NCI-H345 (cell line): ENCODE measurements around the gene MAP4K1.
"Not testable (repeated sequence)": the region's sequence is repeated elsewhere in the genome, so short reads cannot be mapped to it uniquely, and the experiment has no call there.

Source experiments
- DNase-seq: peaks from one replicate; lab custom pipeline; 2025; lab: John Stamatoyannopoulos, UW

Gene MAP4K1

DNA sequence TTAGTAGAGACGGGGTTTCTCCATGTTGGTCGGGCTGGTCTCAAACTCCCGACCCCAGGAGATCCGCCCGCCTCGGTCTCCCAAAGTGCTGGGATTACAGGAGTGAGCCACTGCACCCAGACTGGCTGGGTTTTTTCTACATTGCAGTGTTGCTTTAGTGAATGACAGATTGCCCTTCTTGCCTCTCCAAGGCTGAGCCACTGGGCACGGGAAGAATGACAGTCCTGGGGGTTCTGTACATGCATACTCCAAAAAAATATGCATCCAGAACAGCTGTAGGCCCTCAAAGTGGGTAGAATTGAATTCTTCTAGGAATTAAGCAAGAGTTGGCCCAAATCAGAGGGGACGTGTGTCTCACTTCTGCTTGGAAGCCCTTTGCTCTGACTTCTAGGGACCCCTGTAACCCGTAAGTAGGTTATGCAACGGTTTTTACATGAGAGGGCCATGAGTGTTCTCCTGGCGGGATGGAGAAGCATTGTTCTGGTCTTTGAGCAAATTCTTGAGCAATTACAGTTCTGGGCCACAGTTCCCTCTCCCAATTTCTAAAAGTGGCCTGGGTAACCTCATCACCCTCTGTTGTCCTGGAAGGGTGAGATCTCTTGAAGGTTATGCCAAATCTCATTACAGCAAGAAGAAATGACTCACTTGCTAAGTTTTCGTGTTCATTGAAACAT lies 33.3 kb upstream of the MAP4K1 start:
- no peak for DNase-seq

DNA sequence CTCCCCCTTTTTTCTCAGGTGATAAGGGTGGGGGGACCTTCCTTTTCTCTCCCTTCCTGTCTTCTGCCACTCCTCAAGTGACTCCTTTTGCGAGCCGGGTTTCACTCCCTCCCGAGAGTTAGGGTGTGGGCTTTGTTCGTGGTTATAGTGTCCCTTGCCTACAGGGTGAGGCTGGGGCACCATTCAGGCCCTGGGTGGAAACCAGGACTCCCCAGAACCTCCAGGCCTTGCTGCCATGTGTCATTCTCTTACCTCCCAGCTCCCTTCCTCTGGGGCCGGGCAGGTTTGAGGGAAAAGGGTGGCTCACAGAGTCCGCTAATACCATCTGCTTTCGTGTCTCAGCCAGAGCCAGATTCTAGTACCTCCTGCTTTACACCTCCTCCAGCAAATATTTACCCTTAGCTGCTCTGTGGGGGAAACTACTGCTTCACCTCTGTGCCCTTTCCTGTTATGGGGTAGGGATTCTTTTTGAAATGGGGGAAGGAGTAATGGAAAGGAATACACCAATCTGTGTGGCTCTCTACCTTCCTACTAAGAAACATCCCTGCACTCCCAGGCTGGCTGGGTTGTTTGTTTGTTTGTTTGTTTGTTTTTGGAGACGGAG lies 32.5 kb upstream of the MAP4K1 start:
- no peak for DNase-seq

DNA sequence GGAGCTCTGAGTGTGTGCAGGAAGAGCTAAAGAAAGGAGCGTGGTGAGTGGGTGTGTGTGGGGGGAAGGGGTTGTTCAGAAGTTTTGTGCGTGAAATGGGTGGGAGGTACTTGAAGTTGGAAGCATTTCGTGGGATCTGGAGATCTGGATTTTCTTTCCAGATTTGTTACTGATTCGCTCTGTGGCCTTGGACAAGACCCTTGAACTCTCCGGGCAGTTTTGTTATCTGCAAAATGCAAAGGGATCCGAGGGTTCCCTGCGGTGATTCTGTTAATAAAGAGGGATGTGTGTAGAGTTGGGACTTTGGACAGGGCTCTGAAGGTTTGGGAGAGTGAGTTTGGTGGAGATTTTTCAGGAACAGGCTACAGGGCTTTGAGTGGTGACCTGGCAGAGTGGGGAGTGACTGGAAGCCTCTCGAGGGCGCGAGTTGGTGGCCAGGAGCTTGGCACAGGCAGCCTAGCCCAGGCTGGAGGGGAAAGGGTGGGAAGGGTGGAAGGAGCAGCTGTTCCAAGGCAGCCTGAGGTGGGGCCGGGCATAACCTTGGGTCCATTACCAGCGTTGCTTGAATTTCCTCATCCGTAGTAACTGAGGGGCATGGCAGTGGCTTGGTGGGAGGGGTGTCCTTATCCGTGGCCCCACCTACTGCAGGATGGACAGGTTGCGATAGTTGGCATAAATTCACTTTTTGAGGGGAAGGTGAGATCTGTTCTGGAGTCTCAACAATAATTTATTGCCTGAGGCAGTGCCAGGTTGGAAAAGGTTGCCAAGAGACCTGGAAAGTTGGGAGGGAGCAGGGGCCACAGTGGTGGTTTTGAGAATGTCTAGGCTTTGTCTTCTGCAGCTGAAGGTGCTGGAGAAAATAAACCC lies 31.8 kb upstream of the MAP4K1 start:
- peak; percentile 38 for DNase-seq

DNA sequence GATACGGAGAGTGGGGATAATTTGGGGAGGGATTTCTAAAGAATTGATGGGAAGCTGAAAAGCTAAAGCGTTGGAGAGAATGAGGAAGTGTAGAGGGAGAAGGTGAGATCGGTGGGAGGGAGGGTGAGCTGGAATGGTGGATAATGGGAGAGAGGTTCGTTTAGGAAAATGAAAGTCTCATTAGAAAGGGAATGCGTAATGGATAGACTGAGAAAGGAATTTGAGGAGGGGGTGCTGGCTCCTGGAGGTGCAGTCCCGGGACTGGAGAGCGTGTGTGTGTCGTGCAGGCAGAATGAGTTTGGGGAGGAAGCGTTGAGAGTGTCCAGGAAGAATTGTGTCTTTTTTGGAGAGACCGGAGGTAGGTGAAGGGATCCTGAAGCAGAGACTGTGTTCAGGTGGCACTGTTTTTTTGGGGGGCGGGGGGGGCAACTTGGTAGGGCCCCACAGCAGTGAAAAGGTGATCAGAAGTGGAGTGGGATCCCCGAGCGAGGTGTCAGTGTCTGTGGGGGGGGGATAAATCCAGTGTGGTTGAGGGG lies 31.1 kb upstream of the MAP4K1 start:
- no peak for DNase-seq

DNA sequence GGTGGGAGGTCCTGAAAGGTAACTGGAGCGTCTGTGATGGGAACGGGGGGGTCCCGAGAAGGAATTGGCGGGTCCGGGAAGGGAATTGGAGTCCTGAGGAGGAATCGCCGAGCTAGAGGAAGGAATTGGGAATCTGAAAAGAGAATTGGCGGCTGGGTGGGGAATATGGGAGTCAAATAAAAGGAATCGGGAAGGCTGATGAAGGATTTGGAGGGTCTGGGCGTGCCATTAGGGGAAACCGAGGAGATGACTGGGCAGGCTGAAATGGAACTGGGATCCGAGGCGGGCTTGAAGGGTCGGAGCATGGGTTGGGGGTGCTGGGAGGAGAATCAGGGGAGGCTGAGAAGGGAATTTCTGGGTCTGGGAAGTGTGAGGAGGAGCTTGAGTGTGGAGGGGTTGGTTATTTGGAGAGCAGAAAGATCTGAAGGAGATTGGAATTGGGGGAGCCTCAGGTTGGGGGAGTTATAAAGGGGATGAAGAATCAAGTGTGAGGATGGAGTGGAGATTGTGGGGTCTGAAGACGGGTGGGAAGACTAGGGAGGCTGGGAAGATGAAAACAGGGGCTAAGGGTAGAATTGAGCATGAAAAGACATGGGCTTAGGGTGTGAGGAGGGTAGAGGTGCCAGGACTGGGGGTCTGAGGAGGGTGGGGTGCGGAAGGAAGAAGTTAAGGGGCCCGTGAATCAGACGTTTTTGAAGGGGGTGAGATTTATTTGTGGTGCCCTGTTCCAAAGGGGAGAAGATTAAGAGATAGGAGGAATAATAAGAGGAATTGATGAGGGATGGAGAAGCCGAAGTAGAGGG lies 30.4 kb upstream of the MAP4K1 start:
- peak; percentile 35 for DNase-seq

DNA sequence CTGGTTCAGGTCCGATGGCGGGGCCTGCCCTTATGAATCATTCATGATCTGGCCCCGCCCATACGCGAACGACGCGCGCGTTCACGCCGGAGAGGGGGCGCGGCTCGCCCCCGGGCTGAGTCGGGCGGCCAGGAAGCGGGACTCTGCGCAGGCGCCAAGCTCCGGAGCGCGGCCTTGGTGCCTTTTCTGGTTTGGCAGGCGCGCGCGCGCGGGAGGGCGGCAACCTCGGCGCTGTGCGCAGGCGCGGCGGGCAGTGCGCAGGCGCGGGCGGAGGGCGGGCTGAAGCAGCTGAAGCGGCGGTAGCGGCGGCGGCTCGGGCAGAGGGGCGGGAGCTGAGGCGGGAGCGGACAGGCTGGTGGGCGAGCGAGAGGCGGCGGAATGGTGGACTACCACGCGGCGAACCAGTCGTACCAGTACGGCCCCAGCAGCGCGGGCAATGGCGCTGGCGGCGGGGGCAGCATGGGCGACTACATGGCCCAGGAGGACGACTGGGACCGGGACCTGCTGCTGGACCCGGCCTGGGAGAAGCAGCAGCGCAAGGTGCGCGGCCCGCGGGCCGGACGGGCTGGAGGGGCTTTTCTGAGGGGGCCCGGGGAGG lies 29.7 kb upstream of the MAP4K1 start, which contains the start of gene ACTN4:
Gene ACTN4 (plus strand): TSS at position 282 of the 598 bp plus-strand sequence. CDS start 97 bp downstream, at position 379.
- DNase-seq = peak; percentile 100

DNA sequence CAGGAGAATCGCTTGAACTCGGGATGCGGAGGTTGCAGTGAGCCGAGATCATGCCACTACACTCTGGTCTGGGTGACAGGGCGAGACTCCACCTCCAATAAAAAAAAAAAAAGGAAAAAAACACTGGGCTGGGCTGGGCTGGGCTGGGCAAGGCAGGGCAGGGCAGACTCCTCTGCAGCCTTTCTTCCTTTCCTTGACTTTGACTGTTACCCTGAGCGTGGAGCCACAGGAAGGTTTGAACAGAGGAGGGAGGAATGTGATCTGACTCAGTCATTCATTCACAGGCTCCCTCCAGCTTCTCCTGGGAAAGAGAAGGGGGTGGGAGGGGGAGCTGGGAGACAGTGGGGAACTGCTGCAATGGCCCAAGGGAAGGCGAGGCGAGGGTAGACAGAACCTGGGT lies 27.0 kb upstream of the MAP4K1 start:
- DNase-seq = no peak

DNA sequence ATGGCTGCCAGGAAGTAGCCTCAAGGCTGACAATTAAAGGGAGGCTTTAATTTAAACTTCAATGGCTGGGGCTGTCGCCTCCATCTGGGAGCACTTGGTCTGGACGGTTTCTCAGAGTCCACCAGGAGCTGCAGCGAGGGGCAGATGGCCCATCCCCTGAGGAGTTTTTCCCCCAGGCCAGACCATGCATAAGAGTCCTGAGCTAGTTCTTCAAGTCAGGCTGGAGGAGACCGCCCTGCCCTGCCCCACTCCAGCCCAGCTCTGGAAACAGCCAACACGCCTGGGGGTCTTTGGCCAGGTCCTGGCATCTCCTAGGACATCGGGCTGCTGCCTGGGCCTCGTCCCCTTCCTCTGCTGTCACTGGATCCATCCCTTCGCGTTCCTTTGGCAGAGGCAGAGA lies 24.4 kb upstream of the MAP4K1 start:
- DNase-seq = no peak

DNA sequence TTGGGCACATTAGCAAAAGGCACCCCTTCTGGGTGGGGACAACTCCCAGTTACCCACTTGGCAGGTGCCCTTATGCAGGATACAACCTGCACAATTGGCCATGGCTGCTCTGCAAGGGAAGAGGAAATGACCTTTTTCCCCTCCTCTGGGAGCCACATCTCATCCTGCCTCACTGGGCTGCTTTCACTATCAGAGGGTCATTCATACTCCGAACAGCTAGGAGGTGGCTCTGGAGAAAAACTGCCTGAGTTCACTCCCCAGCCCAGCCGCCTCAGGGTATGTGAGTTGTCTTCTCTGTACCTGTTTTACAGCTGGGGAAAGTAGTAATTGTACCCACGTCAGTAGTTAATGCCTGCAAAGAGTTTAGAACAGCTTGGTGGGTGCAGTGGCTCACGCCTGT lies 22.6 kb upstream of the MAP4K1 start:
- DNase-seq = no peak

DNA sequence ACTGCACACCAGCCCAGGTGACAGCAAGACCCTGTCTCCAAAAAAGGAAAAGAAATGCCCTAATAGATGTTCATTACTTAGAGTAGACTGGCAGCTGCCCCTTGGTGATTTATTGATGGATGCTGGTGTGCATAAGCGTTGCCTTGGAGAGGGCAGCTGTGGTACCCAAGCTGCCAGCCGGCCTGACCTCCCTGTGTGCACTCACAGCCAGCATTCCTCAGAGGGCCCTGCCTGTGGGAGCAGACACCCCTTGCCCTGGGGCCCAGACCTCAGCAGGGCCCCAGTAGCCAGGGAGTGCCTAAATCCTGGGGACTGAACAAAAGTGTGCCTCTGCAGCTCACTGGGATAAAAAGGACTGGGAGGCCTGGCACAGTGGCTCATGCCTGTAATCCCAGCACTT lies 21.9 kb upstream of the MAP4K1 start:
- DNase-seq = no peak

DNA sequence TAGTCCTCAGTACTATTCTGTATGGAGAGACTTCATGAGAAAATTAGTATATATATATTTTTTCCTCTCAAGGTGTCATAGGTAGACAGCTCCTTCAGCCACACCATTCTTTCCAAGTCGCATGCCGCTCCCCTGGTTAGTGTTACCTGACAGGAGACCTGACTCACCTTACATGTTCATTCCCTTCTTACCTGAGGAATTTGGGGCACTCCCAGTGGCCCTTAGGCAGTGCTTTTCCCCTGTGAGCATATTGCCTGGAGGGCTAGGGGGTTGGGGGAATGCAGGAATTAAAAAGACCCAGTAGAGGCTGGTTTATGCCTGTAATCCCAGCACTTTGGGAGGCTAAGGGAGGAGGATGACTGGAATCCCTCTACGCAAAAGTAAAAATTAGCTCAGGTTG lies 20.7 kb upstream of the MAP4K1 start:
- no peak for DNase-seq

DNA sequence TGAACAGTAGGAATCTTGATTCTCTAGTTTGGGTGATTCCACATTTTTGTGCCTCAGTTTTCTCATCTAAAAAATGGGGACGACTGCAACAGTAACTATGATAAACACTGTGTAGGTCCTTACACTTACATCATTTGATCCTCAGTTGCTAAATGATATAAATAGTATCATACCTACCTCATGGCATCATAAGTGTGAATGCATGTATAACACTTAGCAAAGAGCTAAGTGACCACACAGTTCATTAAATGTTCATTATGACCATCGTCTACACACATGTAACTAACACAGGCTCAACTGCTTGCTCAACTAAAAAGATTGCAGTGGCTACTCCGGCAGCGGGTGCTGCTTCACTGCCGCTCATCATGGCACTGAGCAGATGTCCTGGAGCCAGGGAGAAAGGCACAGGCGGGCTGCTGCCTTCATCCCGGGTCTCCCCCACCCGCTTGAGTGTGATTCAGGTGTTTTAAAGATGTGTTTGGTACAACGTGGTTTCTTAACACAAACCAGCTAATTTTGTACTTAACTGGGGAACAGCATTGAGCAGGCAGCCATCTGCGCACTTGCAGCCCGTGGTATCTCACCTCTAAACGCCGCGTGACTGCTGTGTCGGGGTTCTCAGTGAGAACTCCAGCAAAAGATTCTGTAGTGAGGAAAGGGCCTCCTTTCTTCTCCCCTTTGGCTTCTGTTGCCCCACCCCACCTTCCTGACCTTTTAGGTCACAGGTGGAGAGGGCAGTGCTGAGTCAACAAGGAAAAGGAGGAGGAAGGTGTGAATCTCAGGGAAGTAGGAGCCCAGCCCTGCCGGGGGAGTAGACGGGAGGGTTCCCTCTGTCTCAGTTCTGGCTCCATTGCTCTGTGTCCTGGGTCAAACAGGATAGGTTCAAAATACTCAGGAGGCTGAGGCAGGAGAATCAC lies 18.0 kb upstream of the MAP4K1 start:
- DNase-seq = no peak

DNA sequence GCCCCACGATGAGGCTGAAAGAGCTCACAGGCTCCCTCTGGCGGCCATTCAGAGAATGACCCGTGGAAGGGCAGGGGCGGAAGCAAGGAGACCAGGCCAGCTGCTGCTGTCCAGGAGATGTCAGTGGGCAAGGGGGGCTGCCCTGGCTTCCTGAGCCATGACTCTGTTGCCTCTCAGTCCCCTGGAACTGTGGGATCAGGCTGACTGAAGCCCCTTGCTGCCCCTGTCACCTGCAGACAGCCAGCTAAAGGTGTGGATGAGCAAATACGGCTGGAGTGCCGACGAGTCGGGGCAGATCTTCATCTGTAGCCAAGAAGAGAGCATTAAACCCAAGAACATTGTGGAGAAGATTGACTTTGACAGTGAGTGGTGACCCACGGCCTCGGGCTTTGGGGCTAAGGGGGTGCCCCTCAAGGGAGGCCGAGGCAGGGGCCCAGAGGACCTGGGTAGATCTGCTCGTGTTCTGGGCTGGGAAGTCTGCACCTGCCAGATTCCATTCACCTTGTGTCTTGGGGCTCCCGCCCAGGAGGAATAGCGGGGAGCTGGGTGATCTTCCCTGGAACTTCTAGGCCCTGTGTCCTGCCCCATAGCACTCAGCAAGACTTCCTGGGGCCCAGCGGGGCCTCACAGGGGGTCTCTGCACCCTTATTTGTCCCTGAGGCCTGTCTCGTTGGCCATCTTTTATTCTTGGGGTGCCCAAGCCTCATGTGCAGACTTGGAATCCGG lies 17.2 kb upstream of the MAP4K1 start:
- DNase-seq = peak; percentile 81

DNA sequence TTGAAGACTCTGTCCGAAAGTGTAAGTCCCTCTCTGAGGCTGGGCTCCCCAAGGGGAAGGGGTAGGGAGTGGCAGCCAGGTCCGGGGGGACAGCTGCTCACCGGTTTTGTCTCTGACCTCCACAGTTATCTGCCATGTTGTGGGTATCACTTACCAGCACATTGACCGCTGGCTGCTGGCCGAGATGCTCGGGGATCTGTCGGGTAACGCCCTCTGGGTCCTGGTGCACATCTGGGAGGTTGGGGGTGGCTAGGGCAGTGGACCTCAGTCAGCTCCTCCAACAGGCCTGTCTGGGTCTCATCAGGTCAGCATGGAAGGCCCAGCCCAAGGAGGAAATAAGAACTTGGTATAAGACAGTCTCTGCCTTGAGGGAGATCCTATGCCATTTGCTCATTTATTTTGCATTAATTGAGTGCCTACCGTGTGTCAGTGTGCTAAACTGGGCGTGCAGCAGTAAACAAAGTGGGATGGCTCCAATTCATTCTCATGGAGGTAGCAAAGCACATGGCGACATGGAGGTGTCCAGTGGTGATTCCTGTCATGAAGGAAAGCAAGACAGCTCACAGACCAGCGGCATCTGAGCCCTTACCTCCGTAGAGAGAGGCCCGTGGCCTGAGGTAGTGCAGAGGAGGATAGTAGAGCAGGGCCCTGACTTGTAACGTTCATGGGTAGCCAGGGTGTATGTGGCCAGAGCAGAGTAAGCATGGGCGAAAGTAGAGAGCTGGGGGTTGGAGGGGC lies 14.9 kb upstream of the MAP4K1 start:
- no peak for DNase-seq

DNA sequence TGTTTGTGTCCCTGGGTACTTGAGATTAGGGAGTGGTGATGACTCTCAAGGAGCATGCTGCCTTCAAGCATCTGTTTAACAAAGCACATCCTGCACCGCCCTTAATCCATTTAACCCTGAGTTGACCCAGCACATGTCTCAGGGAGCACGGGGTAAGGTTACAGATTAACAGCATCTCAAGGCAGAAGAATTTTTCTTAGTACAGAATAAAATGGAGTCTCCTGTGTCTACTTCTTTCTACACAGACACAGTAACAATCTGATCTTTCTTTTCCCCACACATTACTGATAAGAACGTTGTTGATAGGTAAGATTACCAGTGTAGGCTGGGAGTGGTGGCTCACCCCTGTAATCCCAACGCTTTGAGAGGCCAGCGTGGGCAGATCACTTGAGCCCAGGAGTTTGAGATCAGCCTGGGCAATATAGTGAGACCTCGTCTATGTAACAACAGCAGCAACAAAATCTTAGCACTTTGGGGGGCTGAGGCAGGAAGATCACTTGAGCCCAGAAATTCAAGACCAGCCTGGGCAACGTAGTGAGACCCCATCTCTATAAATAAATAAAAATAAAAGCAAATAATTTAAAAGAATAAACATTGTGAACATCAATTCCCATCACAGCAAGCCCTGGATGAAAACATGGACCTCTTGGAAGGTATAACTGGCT lies 14.2 kb upstream of the MAP4K1 start:
- DNase-seq = not testable (repeated sequence)

DNA sequence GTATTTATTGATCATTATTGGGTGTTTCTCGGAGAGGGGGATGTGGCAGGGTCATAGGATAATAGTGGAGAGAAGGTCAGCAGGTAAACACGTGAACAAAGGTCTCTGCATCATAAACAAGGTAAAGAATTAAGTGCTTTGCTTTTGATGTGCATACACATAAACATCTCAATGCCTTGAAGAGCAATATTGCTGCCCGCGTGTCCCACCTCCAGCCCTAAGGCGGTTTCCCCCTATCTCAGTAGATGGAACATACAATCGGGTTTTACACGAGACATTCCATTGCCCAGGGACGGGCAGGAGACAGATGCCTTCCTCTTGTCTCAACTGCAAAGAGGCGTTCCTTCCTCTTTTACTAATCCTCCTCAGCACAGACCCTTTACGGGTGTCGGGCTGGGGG lies 13.5 kb upstream of the MAP4K1 start:
- not testable (repeated sequence) for DNase-seq

DNA sequence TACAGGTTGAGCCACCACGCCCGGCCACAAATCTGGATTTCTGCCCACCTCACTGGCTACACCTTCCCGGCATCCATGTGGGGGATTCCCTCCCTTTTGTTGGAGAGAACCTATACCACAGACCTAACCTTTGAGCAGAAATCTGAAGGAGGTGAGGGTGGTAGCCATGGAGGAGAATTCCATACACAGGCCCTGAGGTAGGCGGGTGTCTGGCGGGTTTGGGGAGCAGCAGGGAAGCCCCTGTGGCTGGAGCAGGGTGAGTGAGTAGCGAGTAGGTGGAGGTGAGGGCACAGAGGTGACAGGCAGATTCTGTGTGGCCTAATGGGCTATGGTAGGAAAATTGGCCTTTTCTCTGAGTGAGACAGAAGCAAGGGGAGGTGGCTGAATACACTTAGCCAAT lies 11.8 kb upstream of the MAP4K1 start:
- DNase-seq = no peak

DNA sequence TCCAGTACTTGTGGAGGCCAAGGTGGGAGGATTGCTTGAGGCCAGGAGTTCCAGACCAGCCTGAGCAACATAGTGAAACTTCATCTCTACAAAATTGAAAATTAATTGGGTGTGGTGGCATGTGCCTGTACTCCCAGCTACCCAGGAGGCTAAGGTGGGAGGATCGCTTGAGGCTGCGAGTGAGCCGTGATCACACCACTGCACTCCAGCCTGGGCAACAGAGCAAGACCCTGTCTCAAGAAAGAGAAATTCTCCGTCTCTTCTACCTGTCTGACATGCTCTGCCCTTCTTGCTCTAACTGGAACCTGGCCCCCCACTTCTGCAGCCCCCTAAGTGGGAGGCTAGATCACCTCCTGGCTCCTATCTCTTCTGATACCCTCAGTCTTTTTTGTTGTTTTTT lies 8.6 kb upstream of the MAP4K1 start:
- DNase-seq = no peak
